H1 (cell line): ENCODE data around the gene PFN4. TPM values are rescaled to one million over a fixed set of nuclear protein-coding genes. Genes with fewer than 3 reads are reported as not detected.

Source experiments
- ASH2L ChIP-seq: fragments of 200-600, 300-600 bp; sonication (generic); IDR thresholded peaks from one replicate; pipeline ENCODE4 v1.7.1; 2017; ENCODE audit warnings: low read length
- CBX5 ChIP-seq: fragments of 300-800, 300-1000 bp; sonication (generic); IDR thresholded peaks from 2 replicates; pipeline ENCODE4 v1.7.1; 2016; ENCODE audit warnings: antibody characterized with exemption, low read length, low read depth
- CBX8 ChIP-seq: fragments of 300-800, 300-1000 bp; sonication (generic); IDR thresholded peaks from 2 replicates; pipeline ENCODE4 v1.7.1; 2016; ENCODE audit warnings: low read depth, low read length, borderline replicate concordance
- EP300 ChIP-seq, 2 experiments: IDR thresholded peaks; 1 replicate in 1 of 2; 2 replicates in 1 of 2; pipeline ENCODE4 v1.6.1; 2011 to 2012; ENCODE audit warnings: low read depth in 2 of 2, low read length in 2 of 2, mild to moderate bottlenecking in 2 of 2, borderline replicate concordance in 1 of 2, inconsistent platforms in 1 of 2, moderate library complexity in 1 of 2
- GABPA ChIP-seq: IDR thresholded peaks from 2 replicates; pipeline ENCODE4 v1.6.1; 2011; ENCODE audit warnings: mild to moderate bottlenecking, low read length, moderate library complexity, borderline replicate concordance; ENCODE audit not compliant: insufficient read depth
- KDM1A ChIP-seq: fragments of 200-600, 300-600 bp; sonication (generic); IDR thresholded peaks from 2 replicates; pipeline ENCODE4 v1.7.1; 2016; ENCODE audit warnings: mild to moderate bottlenecking, low read length, borderline replicate concordance
- KDM4A ChIP-seq: IDR thresholded peaks from one replicate; pipeline ENCODE4 v1.7.1; 2012; ENCODE audit warnings: low read depth, mild to moderate bottlenecking, moderate library complexity, low read length, inconsistent platforms; ENCODE audit not compliant: severe bottlenecking
- NRF1 ChIP-seq: IDR thresholded peaks from 2 replicates; pipeline ENCODE4 v1.6.1; 2011; ENCODE audit warnings: mild to moderate bottlenecking, low read depth, low read length, improper control_type of control experiment
- PHF8 ChIP-seq: fragments of 200-600 bp; sonication (generic); conservative IDR thresholded peaks from 2 replicates; pipeline ENCODE4 v1.7.1; 2012; ENCODE audit warnings: low read depth, mild to moderate bottlenecking, inconsistent platforms, low read length, moderate library complexity
- POLR2A ChIP-seq, 2 experiments: IDR thresholded peaks; 1 replicate in 1 of 2; 2 replicates in 1 of 2; pipeline ENCODE4 v1.6.1; 2011; ENCODE audit warnings: low read depth in 2 of 2, low read length in 2 of 2, mild to moderate bottlenecking in 2 of 2; ENCODE audit errors: control extremely low read depth in 1 of 2
- RAD21 ChIP-seq, 2 experiments: IDR thresholded peaks in 1 of 2; conservative IDR thresholded peaks in 1 of 2; 2 replicates each; pipeline ENCODE4 v1.6.1; 2011; ENCODE audit warnings: low read depth in 2 of 2, low read length in 2 of 2, improper control_type of control experiment in 1 of 2, inconsistent platforms in 1 of 2, mild to moderate bottlenecking in 1 of 2, moderate library complexity in 1 of 2
- SIRT6 ChIP-seq: IDR thresholded peaks from one replicate; pipeline ENCODE4 v1.7.1; 2012; ENCODE audit warnings: low read length, inconsistent platforms
- TAF1 ChIP-seq: IDR thresholded peaks from 2 replicates; pipeline ENCODE4 v1.6.1; 2011; ENCODE audit warnings: mild to moderate bottlenecking, low read depth, low read length
- TAF7 ChIP-seq: optimal IDR thresholded peaks from 2 replicates; pipeline ENCODE3; 2011; ENCODE audit warnings: low read depth, mild to moderate bottlenecking, inconsistent platforms, low read length, moderate library complexity, borderline replicate concordance
- TBP ChIP-seq: IDR thresholded peaks from 2 replicates; pipeline ENCODE4 v1.6.1; 2011; ENCODE audit warnings: low read depth, low read length, improper control_type of control experiment
- TEAD4 ChIP-seq: IDR thresholded peaks from 2 replicates; pipeline ENCODE4 v1.6.1; 2012; ENCODE audit warnings: low read depth, low read length, inconsistent platforms, mixed read lengths
- polyA plus RNA-seq, 7 experiments: library from polyadenylated mRNA; depleted of rRNA in 3 of 7; stranded (reverse) in 5 of 7; unstranded in 2 of 7; fragments of >200 nt in 5 of 7; fragments of 200-250 nt in 2 of 7; gene quantifications; 1 replicate in 5 of 7; 2 replicates in 1 of 7; 4 replicates in 1 of 7; pipeline versions ENCODE4 v1.2.1 to v1.2.3, GENCODE V29; 2011 to 2013; ENCODE audit warnings: missing spikeins in 2 of 7, mixed read lengths in 2 of 7
- total RNA-seq: library from RNA; stranded (reverse); fragmentation: NEBNext Ultra II Directional; extraction: Animal tissue kit (Norgen Biotek cat#: 25700); gene quantifications from 2 replicates; pipeline ENCODE4 v1.2.1, GENCODE V29; 2021

The PFN4 gene
- total and polyA plus RNA-seq, 2 of the 8 experiments (the other 6 are each of a cell fraction or from before 2014, with no cell fraction given) = not detected

- no peak for TF ChIP-seq KDM1A
- peak; percentile 26; the same call in 1 of the 2 replicates for TF ChIP-seq TEAD4
- TF ChIP-seq POLR2A (IDR thresholded peaks at IDR 0.05; ENCODE audit: control extremely low read depth in 1 of 2, low read depth in 2 of 2, low read length in 2 of 2) = peak; percentile 90 to 92
- TF ChIP-seq TBP = peak; percentile 83; the same call in 1 of the 2 replicates
- TF ChIP-seq CBX8 = no peak
- no peak for TF ChIP-seq SIRT6
- TF ChIP-seq RAD21 (IDR thresholded peaks at IDR 0.05 in 1 of 2, conservative IDR thresholded peaks at IDR 0.05 in 1 of 2; ENCODE audit: low read depth in 2 of 2, low read length in 2 of 2) = peak; percentile 60 to 72
- peak; percentile 71 for TF ChIP-seq ASH2L
- peak in 1 of 2 experiments; percentile 65; a peak in 1 of 3 replicates for TF ChIP-seq EP300 (IDR thresholded peaks at IDR 0.05; ENCODE audit: borderline replicate concordance in 1 of 2, low read depth in 2 of 2, low read length in 2 of 2)
- TF ChIP-seq KDM4A = peak; percentile 59
- TF ChIP-seq TAF1 = peak; percentile 87
- TF ChIP-seq CBX5 = no peak
- TF ChIP-seq TAF7 = peak; percentile 59
- TF ChIP-seq GABPA = no peak
- peak; percentile 89 for TF ChIP-seq PHF8
- no peak for TF ChIP-seq NRF1
Observed at GRCh38 chr2:24084386-24085199, 38.5 kb downstream of the PFN4 start, which contains the start of gene TP53I3 (continued).
